ENCODE results near the gene MAPK1.
"Not testable (repeated sequence)": the region's sequence is repeated elsewhere in the genome, so short reads cannot be mapped to it uniquely, and the experiment has no call there.

Gene MAPK1

GRCh38 chr22:21730535-21731308, 136.7 kb downstream of the MAPK1 start:
- no peak overlapping the region for H2AFZ ChIP-seq (ENCODE audit: low read depth, low read length, severe bottlenecking)
- no peaks in the 10 kb centered on the region for H3K36me3 ChIP-seq (ENCODE audit: low read length)
- H3K27ac ChIP-seq (ENCODE audit: low read depth, low read length) = no peak overlapping the region
- TF ChIP-seq EZH2phosphoT487 (conservative IDR thresholded peaks at IDR 0.05; ENCODE audit: low read length) (no peak), CTCF (IDR thresholded peaks at IDR 0.05; ENCODE audit: insufficient read depth, low read length, poor library complexity, severe bottlenecking) (no peak)
- H3K9me2 ChIP-seq (replicated peaks; ENCODE audit: insufficient read depth, low read length) = no peaks in the 10 kb centered on the region
- H3F3A ChIP-seq (ENCODE audit: insufficient read depth) = no peaks in the 10 kb centered on the region
- no peaks in the 10 kb centered on the region for H3K9me3 ChIP-seq (ENCODE audit: insufficient read depth, low read length)
- H3K27me3 ChIP-seq (ENCODE audit: low read length) = no peaks in the 10 kb centered on the region
- H4K20me1 ChIP-seq (ENCODE audit: low read depth, low read length) = no peaks in the 10 kb centered on the region
- no peak overlapping the region for H3K4me2 ChIP-seq (ENCODE audit: low read depth, low read length, poor library complexity, severe bottlenecking)
- H3K79me2 ChIP-seq (ENCODE audit: insufficient read depth, low read length) = no peaks in the 10 kb centered on the region
- no peak overlapping the region for H3K9ac ChIP-seq (ENCODE audit: low read length)
- no peak overlapping the region for H3K4me3 ChIP-seq (ENCODE audit: insufficient read depth, low read length, poor library complexity, severe bottlenecking)

GRCh38 chr22:21729184-21729583, 138.3 kb downstream of the MAPK1 start:
- not testable (repeated sequence) for H4K20me1 ChIP-seq (ENCODE audit: low read depth, low read length)

GRCh38 chr22:21728270-21728669, 139.2 kb downstream of the MAPK1 start:
- Histone ChIP-seq H3K27ac (ENCODE audit: low read depth, low read length) (no peak overlapping the region), H3K79me2 (ENCODE audit: insufficient read depth, low read length) (no peaks in the 10 kb centered on the region)

More at GRCh38 chr22:21729184-21729583, 138.3 kb downstream of the MAPK1 start:
- H3F3A ChIP-seq (ENCODE audit: insufficient read depth); H3K36me3 ChIP-seq (ENCODE audit: low read length); H3K9me2 ChIP-seq (replicated peaks; ENCODE audit: insufficient read depth, low read length); H2AFZ ChIP-seq (ENCODE audit: low read depth, low read length, severe bottlenecking); H3K4me3 ChIP-seq (ENCODE audit: insufficient read depth, low read length, poor library complexity, severe bottlenecking); H3K9ac ChIP-seq (ENCODE audit: low read length); H3K27ac ChIP-seq (ENCODE audit: low read depth, low read length); H3K27me3 ChIP-seq (ENCODE audit: low read length); H3K79me2 ChIP-seq (ENCODE audit: insufficient read depth, low read length); H3K4me2 ChIP-seq (ENCODE audit: low read depth, low read length, poor library complexity, severe bottlenecking); H3K9me3 ChIP-seq (ENCODE audit: insufficient read depth, low read length): not testable (repeated sequence)

More at GRCh38 chr22:21728270-21728669, 139.2 kb downstream of the MAPK1 start:
- Histone ChIP-seq H3K9me3 (ENCODE audit: insufficient read depth, low read length) (no peaks in the 10 kb centered on the region), H3K36me3 (ENCODE audit: low read length) (no peaks in the 10 kb centered on the region), H4K20me1 (ENCODE audit: low read depth, low read length) (no peaks in the 10 kb centered on the region), H3K9me2 (replicated peaks; ENCODE audit: insufficient read depth, low read length) (no peaks in the 10 kb centered on the region), H3F3A (ENCODE audit: insufficient read depth) (no peaks in the 10 kb centered on the region), H2AFZ (ENCODE audit: low read depth, low read length, severe bottlenecking) (no peak overlapping the region), H3K4me3 (ENCODE audit: insufficient read depth, low read length, poor library complexity, severe bottlenecking) (no peak overlapping the region), H3K4me2 (ENCODE audit: low read depth, low read length, poor library complexity, severe bottlenecking) (no peak overlapping the region), H3K9ac (ENCODE audit: low read length) (no peak overlapping the region), H3K27me3 (ENCODE audit: low read length) (no peaks in the 10 kb centered on the region)
- TF ChIP-seq CTCF (IDR thresholded peaks at IDR 0.05; ENCODE audit: insufficient read depth, low read length, poor library complexity, severe bottlenecking) (no peak), EZH2phosphoT487 (conservative IDR thresholded peaks at IDR 0.05; ENCODE audit: low read length) (no peak)
